HG03139 (cell line): ENCODE measurements around the gene LMX1A.

Experiments
- ATAC-seq: cut with Tn5 transposase; IDR thresholded peaks from one replicate; pipeline ENCODE4 v1.9.1; 2021; ENCODE audit not compliant: unreplicated experiment

Gene LMX1A

GRCh38 chr1:165367375-165367993, 11.0 kb upstream of the LMX1A start:
- peak; percentile 47 for ATAC-seq

GRCh38 chr1:165365341-165365740, 8.8 kb upstream of the LMX1A start:
- no peak for ATAC-seq

- ATAC-seq: no peak
Measured at GRCh38 chr1:165364568-165365133, 8.1 kb upstream of the LMX1A start.

- ATAC-seq: no peak
Measured at GRCh38 chr1:165356876-165357275, 361 bp upstream of the LMX1A start.

- ATAC-seq: no peak
Measured at GRCh38 chr1:165355139-165355976, 1.2 kb downstream of the LMX1A start.

- no peak for ATAC-seq
Measured at GRCh38 chr1:165354739-165355138, 1.8 kb downstream of the LMX1A start.

- ATAC-seq: no peak
Measured at GRCh38 chr1:165353731-165354671, 2.5 kb downstream of the LMX1A start.

GRCh38 chr1:165352442-165353293, 3.8 kb downstream of the LMX1A start:
- ATAC-seq: no peak

- no peak for ATAC-seq
Measured at GRCh38 chr1:165351863-165352441, 4.6 kb downstream of the LMX1A start.

GRCh38 chr1:165350840-165351239, 5.7 kb downstream of the LMX1A start:
- no peak for ATAC-seq

GRCh38 chr1:165345502-165345901, 11.0 kb downstream of the LMX1A start:
- ATAC-seq: no peak

GRCh38 chr1:165344736-165345135, 11.8 kb downstream of the LMX1A start:
- ATAC-seq: no peak

GRCh38 chr1:165344198-165344597, 12.3 kb downstream of the LMX1A start:
- ATAC-seq: no peak

GRCh38 chr1:165342587-165342986, 13.9 kb downstream of the LMX1A start:
- no peak for ATAC-seq

- ATAC-seq: no peak
Measured at GRCh38 chr1:165342168-165342567, 14.3 kb downstream of the LMX1A start.

GRCh38 chr1:165339164-165339563, 17.4 kb downstream of the LMX1A start:
- no peak for ATAC-seq

- ATAC-seq: no peak
Measured at GRCh38 chr1:165330483-165330882, 26.0 kb downstream of the LMX1A start.

GRCh38 chr1:165329104-165329503, 27.4 kb downstream of the LMX1A start:
- no peak for ATAC-seq

GRCh38 chr1:165328136-165328535, 28.4 kb downstream of the LMX1A start:
- no peak for ATAC-seq

GRCh38 chr1:165327538-165327937, 29.0 kb downstream of the LMX1A start:
- ATAC-seq: no peak
